GM18526 (cell line): ENCODE measurements around the gene PXT1.

Source experiments
- POLR2A ChIP-seq: IDR thresholded peaks from 3 replicates; pipeline ENCODE4 v1.6.1; 2011; ENCODE audit not compliant: insufficient read length; ENCODE audit errors: extremely low read depth

The PXT1 gene

GRCh38 chr6:36364669-36365479 lies 77.8 kb downstream of the PXT1 start:
- no peak for TF ChIP-seq POLR2A

- TF ChIP-seq POLR2A = no peak
Observed at GRCh38 chr6:36362551-36363370, 79.9 kb downstream of the PXT1 start.

- TF ChIP-seq POLR2A = no peak
Observed at GRCh38 chr6:36361071-36361470, 81.6 kb downstream of the PXT1 start.

- TF ChIP-seq POLR2A = no peak
Observed at GRCh38 chr6:36360241-36361054, 82.2 kb downstream of the PXT1 start.

- no peak for TF ChIP-seq POLR2A
Observed at GRCh38 chr6:36358226-36358915, 84.3 kb downstream of the PXT1 start.

- no peak for TF ChIP-seq POLR2A
Observed at GRCh38 chr6:36357872-36358225, 84.8 kb downstream of the PXT1 start.

GRCh38 chr6:36355819-36356218 lies 86.8 kb downstream of the PXT1 start:
- no peak for TF ChIP-seq POLR2A

- no peak for TF ChIP-seq POLR2A
Observed at GRCh38 chr6:36353411-36353915, 89.2 kb downstream of the PXT1 start.

- TF ChIP-seq POLR2A = no peak
Observed at GRCh38 chr6:36352477-36353157, 90.0 kb downstream of the PXT1 start.

- TF ChIP-seq POLR2A = no peak
Observed at GRCh38 chr6:36350681-36351571, 91.7 kb downstream of the PXT1 start.

- TF ChIP-seq POLR2A = no peak
Observed at GRCh38 chr6:36350082-36350481, 92.6 kb downstream of the PXT1 start.

- no peak for TF ChIP-seq POLR2A
Observed at GRCh38 chr6:36349240-36349639, 93.4 kb downstream of the PXT1 start.

- TF ChIP-seq POLR2A = no peak
Observed at GRCh38 chr6:36347621-36348020, 95.0 kb downstream of the PXT1 start.
